ENCODE results near the gene SMAD3. TPM values are rescaled to one million over a fixed set of nuclear protein-coding genes. Genes with fewer than 3 reads are reported as not detected.
A peak's percentile ranks its signal among the peaks of the same experiment; 100 is the strongest.

The SMAD3 gene
- total and polyA plus RNA-seq, 2 of the 4 experiments (the other 2 are of a cell fraction) = 71.0 to 177 TPM

DNA sequence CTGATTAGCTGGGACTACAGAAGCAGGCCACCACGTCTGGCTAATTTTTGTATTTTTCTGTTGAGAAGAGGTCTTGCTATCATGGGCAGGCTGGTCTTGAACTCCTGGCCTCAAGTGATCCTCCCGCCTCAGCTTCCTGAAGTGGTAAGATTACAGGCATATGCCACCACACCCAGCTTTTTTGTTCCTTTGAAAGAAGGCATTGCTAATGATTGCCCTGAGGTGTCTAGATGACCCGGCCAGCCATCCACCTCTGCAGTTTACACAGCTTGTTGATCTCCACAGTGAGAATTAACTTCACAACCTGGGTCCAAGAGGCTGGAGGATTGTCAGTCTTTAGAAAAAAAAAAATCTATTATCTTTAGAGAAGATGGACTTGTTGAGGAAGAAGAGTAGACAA is 58.7 kb downstream of the SMAD3 start:
- peak overlapping the region; percentile 66 for H3K18ac ChIP-seq (ENCODE audit: low read depth, low read length)
- peak overlapping the region; percentile 98 for H2BK120ac ChIP-seq (ENCODE audit: low read depth, low read length)
- no peak overlapping the region for H3K4me3 ChIP-seq (ENCODE audit: insufficient read depth, low read depth, low read length)
- peak overlapping the region; percentile 100 for H3K4ac ChIP-seq (ENCODE audit: low read depth, low read length)
- H4K8ac ChIP-seq (ENCODE audit: low read depth in 2 of 2, low read length in 2 of 2) = peak overlapping the region; percentile 92 to 98
- peak overlapping the region; percentile 77 for H2BK15ac ChIP-seq (ENCODE audit: low read depth, low read length)
- in situ Hi-C loops (cut with MboI; ENCODE audit: low sequenced_read_pairs) = no loop called here
- TF ChIP-seq FOS (IDR thresholded peaks at IDR 0.05; ENCODE audit: low read depth, low read length) (no peak), RFX5 (IDR thresholded peaks at IDR 0.05; ENCODE audit: low read depth, low read length) (no peak), RAD21 (IDR thresholded peaks at IDR 0.05; ENCODE audit: low read length) (no peak)
- TF ChIP-seq, protein P1, sequence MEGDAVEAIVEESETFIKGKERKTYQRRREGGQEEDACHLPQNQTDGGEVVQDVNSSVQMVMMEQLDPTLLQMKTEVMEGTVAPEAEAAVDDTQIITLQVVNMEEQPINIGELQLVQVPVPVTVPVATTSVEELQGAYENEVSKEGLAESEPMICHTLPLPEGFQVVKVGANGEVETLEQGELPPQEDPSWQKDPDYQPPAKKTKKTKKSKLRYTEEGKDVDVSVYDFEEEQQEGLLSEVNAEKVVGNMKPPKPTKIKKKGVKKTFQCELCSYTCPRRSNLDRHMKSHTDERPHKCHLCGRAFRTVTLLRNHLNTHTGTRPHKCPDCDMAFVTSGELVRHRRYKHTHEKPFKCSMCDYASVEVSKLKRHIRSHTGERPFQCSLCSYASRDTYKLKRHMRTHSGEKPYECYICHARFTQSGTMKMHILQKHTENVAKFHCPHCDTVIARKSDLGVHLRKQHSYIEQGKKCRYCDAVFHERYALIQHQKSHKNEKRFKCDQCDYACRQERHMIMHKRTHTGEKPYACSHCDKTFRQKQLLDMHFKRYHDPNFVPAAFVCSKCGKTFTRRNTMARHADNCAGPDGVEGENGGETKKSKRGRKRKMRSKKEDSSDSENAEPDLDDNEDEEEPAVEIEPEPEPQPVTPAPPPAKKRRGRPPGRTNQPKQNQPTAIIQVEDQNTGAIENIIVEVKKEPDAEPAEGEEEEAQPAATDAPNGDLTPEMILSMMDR (conservative IDR thresholded peaks at IDR 0.05; ENCODE audit: low read depth, low read length) = no peak
- POLR2A ChIA-PET (ENCODE audit: unreplicated experiment) = interaction anchor here (1.4 kb wide), 1 partner anchor 58 kb away, joined by 6 read pairs; the partner anchor contains the start of gene SMAD3
- ATAC-seq (ENCODE audit: low read depth) (no peak), DNase-seq (no peak)
- H2BK20ac ChIP-seq (ENCODE audit: low read depth, low read length) = peak overlapping the region; percentile 99
- no peak overlapping the region for H3K4me2 ChIP-seq (ENCODE audit: low read depth, low read length)
- CTCF ChIA-PET = interaction anchor here (0.6 kb wide), 1 partner anchor 210 kb away, joined by 3 read pairs; no protein-coding TSS in a partner anchor
- peaks cover 32% of the 10 kb centered on the region for H3K36me3 ChIP-seq (ENCODE audit: control insufficient read depth, insufficient read depth, low read length)
- H3K27me3 ChIP-seq (ENCODE audit: control insufficient read depth, insufficient read depth, low read length) = no peaks in the 10 kb centered on the region
- peak overlapping the region; percentile 64 for H3K14ac ChIP-seq (replicated peaks; ENCODE audit: low read depth, low read length)
- H3K9ac ChIP-seq (ENCODE audit: low read depth, low read length) = peak overlapping the region; percentile 40
- no peaks in the 10 kb centered on the region for H3K9me3 ChIP-seq (ENCODE audit: control insufficient read depth, insufficient read depth, low read length)
- peaks cover 48% of the 10 kb centered on the region for H3K9me1 ChIP-seq (ENCODE audit: insufficient read depth, low read length)
- peak overlapping the region; percentile 99 for H2BK5ac ChIP-seq (ENCODE audit: low read depth, low read length, poor library complexity, severe bottlenecking)
- no peak overlapping the region for H2AK9ac ChIP-seq (replicated peaks; ENCODE audit: low read depth, low read length, poor library complexity)
- WGBS, 2 experiments (ENCODE audit: extremely low coverage in 2 of 2, insufficient read length in 1 of 2) = no CpG with 5 or more reads among the region's 3 CpGs
- H2AK5ac ChIP-seq (ENCODE audit: low read depth, low read length) = peak overlapping the region; percentile 76
- dilution Hi-C loops (cut with HindIII; ENCODE audit: low sequenced_read_pairs, unreplicated experiment) = no loop called here
- BruUV-seq (replicated peaks) = no TSS peak
- H3K23ac ChIP-seq (ENCODE audit: low read depth, low read length) = peak overlapping the region; percentile 55
- peaks cover 24 to 81% of the 10 kb centered on the region in 2 experiments for H3K79me1 ChIP-seq (ENCODE audit: low read depth in 1 of 2, low read length in 2 of 2)
- H4K91ac ChIP-seq (ENCODE audit: insufficient read depth, low read depth, low read length) = peak overlapping the region; percentile 90
- no peak overlapping the region for H2AFZ ChIP-seq (replicated peaks; ENCODE audit: low read length, poor library complexity)
- H4K20me1 ChIP-seq (ENCODE audit: insufficient read depth, low read length) = peaks cover 10% of the 10 kb centered on the region; the same call in 1 of the 2 replicates
- H3K4me1 ChIP-seq (ENCODE audit: control insufficient read depth, insufficient read depth, low read length) = peaks cover 53% of the 10 kb centered on the region
- peak overlapping the region; percentile 58 for H4K5ac ChIP-seq (ENCODE audit: low read depth, low read length)
- H3K27ac ChIP-seq (ENCODE audit: insufficient read depth, low read length) = peak overlapping the region; percentile 83
- intact Hi-C loops (cut with micrococcal nuclease) = loop anchor here (2.0 kb wide), 1 partner anchor 15 kb away; no protein-coding TSS in a partner anchor
- peak overlapping the region; percentile 94 for H3K56ac ChIP-seq (ENCODE audit: extremely low read depth, insufficient read depth, low read length)
